Ascending aorta (tissue), 2 donors: ENCODE results near the gene ATP8B2. TPM values are rescaled to one million over a fixed set of nuclear protein-coding genes. Genes with fewer than 3 reads are reported as not detected.
A peak's percentile ranks its signal among the peaks of the same experiment; 100 is the strongest.

Experiments
- DNase-seq, 2 donors: peaks; one replicate each; pipeline ENCODE4 v3.0.0-alpha.2; 2019; ENCODE audit warnings: low spot score in 2 of 2
- H3K27ac ChIP-seq, 2 donors: fragments of 200-600 bp; sonication (generic); one replicate each; pipeline ENCODE4 v1.5.1; 2016 to 2017; ENCODE audit warnings: mild to moderate bottlenecking in 1 of 2
- H3K27me3 ChIP-seq: fragments of 200-600 bp; sonication (generic); one replicate; pipeline ENCODE4 v1.5.1; 2017
- H3K36me3 ChIP-seq, 2 donors: fragments of 200-600 bp; sonication (generic); one replicate each; pipeline ENCODE4 v1.5.1; 2016
- H3K4me1 ChIP-seq, 2 donors: fragments of 200-600 bp; sonication (generic); one replicate each; pipeline ENCODE4 v1.5.1; 2016 to 2017; ENCODE audit warnings: mild to moderate bottlenecking in 1 of 2
- H3K4me3 ChIP-seq, 2 donors: fragments of 200-600 bp; sonication (generic); one replicate each; pipeline ENCODE4 v1.5.1; 2016 to 2017; ENCODE audit warnings: mild to moderate bottlenecking in 1 of 2
- H3K9me3 ChIP-seq, 2 donors: fragments of 200-600 bp; sonication (generic); one replicate each; pipeline ENCODE4 v1.5.1; 2016
- intact Hi-C: fragments of 100-400 bp; cut with DNase I; formaldehyde crosslinking; loops from one replicate; pipeline ENCODE4 v1.15.1; 2023
- total RNA-seq: library from RNA; depleted of rRNA; stranded (reverse); fragments of >200 nt; gene quantifications from one replicate; pipeline ENCODE4 v1.1.0, GENCODE V29; 2016
- TF ChIP-seq, protein P1 (sequence below), 3 experiments: fragments of 200-600 bp in 2 of 3; fragments of 450-650 bp in 1 of 3; sonication (generic) in 2 of 3; IDR thresholded peaks; one replicate each; pipeline ENCODE4 v1.5.1; 2016 to 2019; ENCODE audit warnings: antibody characterized with exemption in 3 of 3, mild to moderate bottlenecking in 1 of 3, moderate library complexity in 1 of 3

The ATP8B2 gene
- total RNA-seq, 1 donor from 2014 or later: 173 TPM

DNA sequence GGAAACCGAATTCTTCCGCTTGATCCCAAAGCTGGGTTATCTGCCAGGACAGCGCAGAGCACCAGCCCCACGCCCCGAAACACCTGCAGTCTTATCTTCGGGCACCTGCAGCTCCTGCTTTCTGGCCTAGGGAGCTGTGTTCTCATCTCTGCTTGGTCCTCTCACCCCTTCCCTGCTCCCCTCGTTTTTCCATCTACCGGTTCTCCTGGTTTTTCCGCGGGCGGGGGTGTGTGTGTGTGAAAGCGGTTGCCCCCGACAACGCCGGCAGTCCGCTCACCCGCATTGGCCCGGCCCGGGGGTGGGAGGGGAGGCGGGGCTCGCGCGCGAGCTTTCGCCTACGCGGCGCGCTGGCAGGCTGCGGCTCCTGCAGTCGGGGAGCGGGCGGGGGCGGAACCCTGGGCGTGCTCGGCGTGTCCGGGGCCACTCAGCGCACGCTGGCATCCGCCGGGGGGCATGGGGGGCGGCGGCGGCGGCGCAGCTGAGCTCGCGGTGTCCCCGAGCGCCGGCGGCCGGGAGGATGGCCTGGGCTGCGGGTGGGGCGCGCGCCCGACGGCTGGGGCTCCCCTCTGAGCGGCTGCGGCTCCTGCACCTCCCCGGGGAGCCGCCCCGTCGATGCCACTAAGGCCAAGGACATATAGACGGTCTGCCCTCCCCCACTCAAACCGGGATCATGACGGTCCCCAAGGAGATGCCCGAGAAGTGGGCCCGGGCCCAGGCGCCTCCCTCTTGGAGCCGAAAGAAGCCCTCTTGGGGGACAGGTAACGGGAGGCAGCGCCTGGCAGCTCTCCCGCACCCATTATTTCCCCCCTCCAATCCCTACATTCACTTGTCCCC is 3.2 kb downstream of the ATP8B2 start:
- peaks cover 25 to 41% of the 10 kb centered on the region in 2 donors for H3K36me3 ChIP-seq
- no peaks in the 10 kb centered on the region for H3K27me3 ChIP-seq
- H3K4me3 ChIP-seq: peak overlapping the region; percentile 73 to 75
- peaks cover 12 to 24% of the 10 kb centered on the region in 2 donors for H3K4me1 ChIP-seq
- intact Hi-C loops: loop anchor here (5.0 kb wide), 1 partner anchor 674 kb away; the partner anchor contains the start of gene ZBTB7B
- H3K9me3 ChIP-seq: no peaks in the 10 kb centered on the region
- peak; percentile 63 to 95 for DNase-seq
- peak overlapping the region; percentile 95 to 97 for H3K27ac ChIP-seq
- TF ChIP-seq, protein P1, sequence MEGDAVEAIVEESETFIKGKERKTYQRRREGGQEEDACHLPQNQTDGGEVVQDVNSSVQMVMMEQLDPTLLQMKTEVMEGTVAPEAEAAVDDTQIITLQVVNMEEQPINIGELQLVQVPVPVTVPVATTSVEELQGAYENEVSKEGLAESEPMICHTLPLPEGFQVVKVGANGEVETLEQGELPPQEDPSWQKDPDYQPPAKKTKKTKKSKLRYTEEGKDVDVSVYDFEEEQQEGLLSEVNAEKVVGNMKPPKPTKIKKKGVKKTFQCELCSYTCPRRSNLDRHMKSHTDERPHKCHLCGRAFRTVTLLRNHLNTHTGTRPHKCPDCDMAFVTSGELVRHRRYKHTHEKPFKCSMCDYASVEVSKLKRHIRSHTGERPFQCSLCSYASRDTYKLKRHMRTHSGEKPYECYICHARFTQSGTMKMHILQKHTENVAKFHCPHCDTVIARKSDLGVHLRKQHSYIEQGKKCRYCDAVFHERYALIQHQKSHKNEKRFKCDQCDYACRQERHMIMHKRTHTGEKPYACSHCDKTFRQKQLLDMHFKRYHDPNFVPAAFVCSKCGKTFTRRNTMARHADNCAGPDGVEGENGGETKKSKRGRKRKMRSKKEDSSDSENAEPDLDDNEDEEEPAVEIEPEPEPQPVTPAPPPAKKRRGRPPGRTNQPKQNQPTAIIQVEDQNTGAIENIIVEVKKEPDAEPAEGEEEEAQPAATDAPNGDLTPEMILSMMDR (IDR thresholded peaks at IDR 0.05): no peak

DNA sequence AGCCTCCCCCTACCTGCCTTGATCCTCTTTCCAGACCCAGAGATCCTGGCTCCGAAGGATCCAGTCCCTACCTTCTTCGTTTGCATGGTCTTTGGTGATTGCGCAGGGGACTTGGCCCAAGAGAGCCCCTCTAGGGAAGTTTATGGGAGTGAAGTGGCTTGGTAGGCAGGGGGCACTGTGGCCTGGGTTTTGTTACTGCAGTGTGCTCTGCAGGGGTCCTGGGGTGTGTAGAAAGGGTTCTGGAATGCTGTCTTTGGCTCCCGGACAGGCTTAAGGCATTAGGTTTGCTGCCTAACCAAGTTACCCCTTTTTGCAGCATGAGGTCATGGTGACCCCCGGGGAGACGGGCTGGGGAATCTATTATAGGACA is 3.8 kb downstream of the ATP8B2 start:
- peak overlapping the region; percentile 69 to 95 for H3K27ac ChIP-seq
- DNase-seq: no peak
- H3K4me1 ChIP-seq: peaks cover 12 to 24% of the 10 kb centered on the region in 2 donors
- TF ChIP-seq, protein P1 (IDR thresholded peaks at IDR 0.05): peak in 2 of 3 experiments; percentile 8 to 34
- no peaks in the 10 kb centered on the region for H3K9me3 ChIP-seq
- H3K27me3 ChIP-seq: no peaks in the 10 kb centered on the region
- intact Hi-C loops: loop anchor here (5.0 kb wide), 1 partner anchor 673 kb away; the partner anchor contains the start of gene ZBTB7B
- H3K36me3 ChIP-seq: peaks cover 31 to 47% of the 10 kb centered on the region in 2 donors
- peak overlapping the region; percentile 73 to 75 for H3K4me3 ChIP-seq

DNA sequence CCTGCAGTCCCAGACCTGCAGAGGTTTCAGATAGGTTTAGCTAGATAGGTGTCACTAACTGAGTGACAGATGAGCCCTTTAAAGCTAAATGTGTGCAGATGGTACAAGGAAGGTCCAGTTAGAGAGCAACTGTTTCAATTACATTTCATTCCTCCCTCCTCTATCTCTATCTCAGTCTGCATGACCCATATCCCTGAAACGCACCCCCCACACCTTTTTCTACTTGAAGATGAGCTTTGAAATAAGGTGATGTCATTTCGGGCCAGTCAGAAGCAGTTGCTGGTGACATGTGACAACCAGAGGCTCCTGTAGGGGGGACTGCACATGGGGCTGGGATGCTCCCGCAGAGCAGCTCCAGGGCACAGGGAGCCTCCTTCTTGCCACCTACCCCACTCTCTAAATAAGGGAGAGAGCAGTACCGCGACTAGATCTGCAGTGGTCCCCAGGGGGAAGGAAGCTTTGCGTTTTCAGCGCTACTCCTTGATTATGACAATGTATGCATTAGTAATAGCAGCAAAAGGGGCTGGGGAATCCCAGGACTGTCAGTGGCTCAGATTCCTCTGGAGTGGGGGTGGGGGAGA is 4.3 kb downstream of the ATP8B2 start:
- Histone ChIP-seq H3K27ac (peak overlapping the region; percentile 69 to 95), H3K4me1 (peaks cover 12 to 24% of the 10 kb centered on the region in 2 donors), H3K4me3 (peak overlapping the region in 1 of 2 donors; percentile 73), H3K9me3 (no peaks in the 10 kb centered on the region), H3K27me3 (no peaks in the 10 kb centered on the region), H3K36me3 (peaks cover 36 to 49% of the 10 kb centered on the region in 2 donors)
- no peak for DNase-seq
- intact Hi-C loops: loop anchor here (5.0 kb wide), 1 partner anchor 673 kb away; the partner anchor contains the start of gene ZBTB7B
- TF ChIP-seq, protein P1 (IDR thresholded peaks at IDR 0.05): no peak

DNA sequence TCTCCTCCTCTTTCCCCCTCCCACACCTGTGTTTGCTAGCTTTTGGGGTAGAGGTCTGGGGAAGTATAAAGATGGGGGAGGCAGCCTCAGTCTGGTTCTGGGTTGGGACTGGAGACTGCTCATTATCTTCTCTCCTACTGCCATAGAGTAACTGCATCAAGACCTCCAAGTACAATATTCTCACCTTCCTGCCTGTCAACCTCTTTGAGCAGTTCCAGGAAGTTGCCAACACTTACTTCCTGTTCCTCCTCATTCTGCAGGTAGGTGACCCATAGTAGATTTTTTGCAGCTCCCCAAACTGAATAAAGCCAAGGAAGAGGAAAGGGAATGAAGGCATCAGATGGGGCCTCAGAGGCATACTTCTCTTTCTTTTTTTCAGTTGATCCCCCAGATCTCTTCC is 5.3 kb downstream of the ATP8B2 start:
- intact Hi-C loops: no loop called here

More for the DNA sequence above, 5.3 kb downstream of the ATP8B2 start:
- H3K27ac ChIP-seq: no peak overlapping the region
- TF ChIP-seq, protein P1 (IDR thresholded peaks at IDR 0.05): no peak
- no peaks in the 10 kb centered on the region for H3K27me3 ChIP-seq
- H3K4me3 ChIP-seq: no peak overlapping the region
- H3K4me1 ChIP-seq: peaks cover 12 to 24% of the 10 kb centered on the region in 2 donors
- H3K9me3 ChIP-seq: no peaks in the 10 kb centered on the region
- H3K36me3 ChIP-seq: peaks cover 40 to 54% of the 10 kb centered on the region in 2 donors
- DNase-seq: no peak
